ENCODE results near the gene ZSCAN1. TPM values are rescaled to one million over a fixed set of nuclear protein-coding genes. Genes with fewer than 3 reads are reported as not detected.

ZSCAN1 gene
- total RNA-seq, 1 donor from 2014 or later = not detected

DNA sequence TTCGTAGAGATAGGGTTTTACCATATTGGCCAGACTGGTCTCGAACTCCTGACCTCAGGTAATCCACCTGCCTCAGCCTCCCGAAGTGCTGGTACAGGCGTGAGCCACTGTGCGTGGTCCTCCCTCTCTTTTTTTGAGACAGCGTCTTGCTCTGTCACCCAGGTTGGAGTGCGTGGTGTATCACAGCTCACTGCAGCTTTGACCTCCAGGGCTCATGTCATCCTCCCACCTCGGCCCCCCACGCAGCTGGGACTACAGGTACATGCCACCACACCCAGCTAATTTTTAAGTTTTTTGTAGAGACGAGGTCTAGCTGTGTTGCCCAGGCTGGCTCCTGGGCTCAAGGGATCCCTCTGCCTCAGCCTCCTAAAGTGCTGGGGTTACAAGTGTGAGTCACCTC is 46.0 kb downstream of the ZSCAN1 start:
- no peak for DNase-seq (ENCODE audit: low read depth, low spot score)

DNA sequence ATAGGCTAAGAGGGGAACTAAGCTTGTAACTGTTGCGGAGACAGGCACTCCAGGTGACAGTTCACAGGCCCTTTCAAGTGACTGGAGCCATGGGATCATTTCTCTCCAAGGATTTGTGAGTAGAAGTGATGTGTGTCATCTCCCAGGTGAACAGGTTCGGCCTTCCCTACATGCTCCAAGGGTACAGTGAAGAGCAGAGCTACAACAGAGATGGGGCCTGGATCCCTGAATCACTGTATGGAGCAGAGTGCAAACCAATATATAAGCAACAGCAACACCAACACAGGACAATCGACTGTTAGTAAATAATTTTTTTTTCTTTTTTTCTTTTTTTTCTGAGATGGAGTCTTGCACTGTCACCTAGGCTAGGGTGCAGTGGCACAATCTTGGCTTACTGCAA is 49.2 kb downstream of the ZSCAN1 start:
- DNase-seq (ENCODE audit: low read depth, low spot score) = no peak

- DNase-seq (ENCODE audit: low read depth, low spot score) = no peak
These were observed 50.9 kb downstream of the ZSCAN1 start for GRCh38 chr19:58084596-58085347.

- DNase-seq (ENCODE audit: low read depth, low spot score) = no peak
These were observed 51.6 kb downstream of the ZSCAN1 start for GRCh38 chr19:58085348-58085875.

DNA sequence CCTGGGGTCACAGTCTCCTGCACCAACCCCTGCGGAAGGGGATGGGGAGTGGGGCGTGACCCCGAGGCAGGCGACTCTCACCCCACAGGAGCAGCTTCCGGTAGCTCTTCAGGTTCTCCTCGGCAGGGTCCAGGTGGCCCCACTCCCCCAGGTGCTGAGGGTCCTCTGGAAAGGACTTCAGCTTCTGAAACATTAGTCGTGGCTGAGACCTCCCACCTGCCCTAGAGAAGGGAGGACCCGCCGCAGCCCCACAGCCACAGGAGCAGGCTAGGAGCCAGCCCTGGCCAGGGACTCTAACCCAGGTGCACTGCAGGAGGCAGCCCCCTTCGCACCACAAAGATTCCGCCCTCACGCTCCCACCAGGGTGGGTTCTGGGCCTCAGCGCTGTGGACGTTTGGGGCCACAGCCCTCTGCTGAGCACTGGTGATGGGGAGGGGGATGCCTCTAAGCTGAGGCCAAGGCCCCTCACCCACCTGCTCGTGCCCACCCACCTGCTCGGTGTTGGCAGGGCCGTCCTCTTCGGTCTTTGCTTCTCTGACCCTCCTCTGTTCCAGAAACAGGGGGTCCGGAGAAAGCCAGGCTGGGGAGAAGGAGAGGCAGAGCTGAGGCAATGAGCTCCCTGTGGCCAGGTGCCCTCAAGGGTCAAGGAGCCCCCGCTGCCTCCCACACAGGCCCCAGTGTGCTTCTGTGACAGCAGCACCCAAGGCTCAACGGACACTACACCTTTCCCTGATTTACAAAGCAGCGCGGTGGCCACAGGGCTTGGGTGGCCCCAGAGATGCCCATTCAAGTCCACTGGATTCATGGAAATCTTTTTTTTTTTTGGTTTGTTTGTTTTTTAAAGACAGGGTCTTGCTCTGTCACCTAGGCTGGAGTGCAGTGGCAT is 53.2 kb downstream of the ZSCAN1 start:
- DNase-seq (ENCODE audit: low read depth, low spot score) = no peak

DNA sequence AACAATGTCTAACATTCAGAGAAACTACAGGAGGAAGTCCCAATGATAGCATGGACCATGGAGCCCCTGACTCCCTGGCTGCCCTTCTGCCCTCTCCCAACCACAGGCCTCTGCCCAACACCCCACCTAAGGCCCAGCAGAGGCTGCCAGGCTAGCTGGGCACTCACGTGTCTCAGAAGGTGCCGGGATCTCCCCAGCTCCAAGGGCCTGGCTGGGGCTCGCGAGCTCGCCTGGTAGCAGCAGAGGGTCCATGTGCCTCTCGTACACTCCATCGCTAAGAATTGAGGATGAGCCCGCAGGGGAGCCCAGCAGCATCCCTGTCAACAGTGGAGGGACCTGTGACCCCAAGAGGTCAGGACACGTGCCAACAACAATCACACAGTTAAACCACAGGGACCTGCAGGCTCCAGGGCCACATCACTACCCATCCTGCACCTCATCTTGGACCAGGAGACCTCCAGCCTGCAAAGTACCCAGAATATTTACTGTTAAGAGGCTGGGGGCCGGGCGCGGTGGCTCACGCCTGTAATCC is 54.8 kb downstream of the ZSCAN1 start:
- no peak for DNase-seq (ENCODE audit: low read depth, low spot score)

DNA sequence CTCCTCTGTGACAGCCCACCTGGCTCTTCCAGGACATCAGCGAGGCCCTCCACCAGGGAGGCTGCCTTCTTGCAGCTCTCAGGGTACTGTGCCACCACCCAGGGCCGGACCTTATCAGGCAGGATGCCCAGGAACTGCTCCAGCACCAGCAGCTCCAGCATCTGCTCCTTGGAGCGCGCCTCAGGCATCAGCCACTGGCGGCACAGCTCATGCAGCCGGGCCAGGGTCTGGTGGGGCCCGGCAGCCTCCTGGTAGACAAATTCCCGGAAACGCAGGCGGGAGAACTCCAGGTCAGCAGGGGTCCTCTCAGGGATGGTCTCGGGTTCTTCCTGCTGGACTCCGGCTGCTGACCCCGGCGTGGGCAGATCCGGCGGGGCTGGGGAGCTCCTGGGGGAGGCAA is 56.0 kb downstream of the ZSCAN1 start:
- DNase-seq (ENCODE audit: low read depth, low spot score) = no peak

DNA sequence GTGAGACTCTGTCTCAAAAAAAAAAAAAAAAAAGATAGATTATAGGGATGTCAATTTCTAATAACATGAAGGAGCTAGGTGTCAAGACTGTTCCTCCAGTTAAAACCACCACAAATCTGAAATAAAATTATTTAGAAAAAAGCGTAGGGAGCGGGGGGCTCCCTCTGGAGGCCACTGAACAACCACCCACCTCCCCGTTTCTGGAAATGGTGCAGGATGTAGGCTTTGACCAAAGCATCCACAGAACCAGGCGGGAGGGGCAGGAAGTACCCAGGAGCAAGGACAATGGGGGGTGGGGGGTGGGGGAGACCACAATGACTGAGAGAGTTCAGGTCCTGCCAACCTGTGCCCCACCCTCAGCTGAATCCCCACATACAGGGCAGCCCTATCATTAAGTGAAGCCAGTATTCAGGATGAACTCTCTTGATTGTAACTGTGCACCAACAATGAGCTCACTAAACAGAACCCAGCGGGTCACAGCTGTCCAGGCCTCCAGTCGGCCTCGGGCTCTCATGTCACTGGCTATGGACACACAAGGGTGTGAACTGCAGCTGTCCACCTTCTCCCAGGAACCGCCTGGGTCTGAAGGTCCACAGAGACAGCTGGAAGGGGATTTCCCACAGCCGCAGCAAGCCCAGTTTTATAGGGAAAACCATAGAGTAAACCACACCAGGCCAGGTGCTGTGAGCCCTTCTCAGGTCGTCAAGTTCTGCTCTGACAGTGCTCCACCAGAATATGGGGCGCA is 57.6 kb downstream of the ZSCAN1 start:
- DNase-seq (ENCODE audit: low read depth, low spot score) = no peak

DNA sequence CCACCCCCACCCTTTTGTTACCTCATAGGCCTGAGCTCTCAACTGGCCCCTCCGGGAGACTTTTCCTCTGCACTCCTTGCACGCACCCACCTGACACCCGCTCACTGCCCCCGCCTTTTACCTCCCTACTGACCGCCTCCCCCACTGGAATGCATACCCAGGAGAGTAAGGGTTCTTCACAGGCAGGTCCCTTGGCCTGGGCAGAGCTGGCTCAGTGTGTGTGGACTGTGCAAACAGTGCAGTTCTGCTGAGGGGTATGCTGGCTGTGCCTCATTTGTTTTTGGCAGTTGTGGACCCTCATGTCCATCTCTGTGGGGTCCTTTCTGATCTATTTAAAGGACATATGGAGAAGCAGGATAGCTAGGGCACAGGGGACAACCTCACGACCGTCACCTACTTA is 59.2 kb downstream of the ZSCAN1 start:
- DNase-seq (ENCODE audit: low read depth, low spot score) = no peak

DNA sequence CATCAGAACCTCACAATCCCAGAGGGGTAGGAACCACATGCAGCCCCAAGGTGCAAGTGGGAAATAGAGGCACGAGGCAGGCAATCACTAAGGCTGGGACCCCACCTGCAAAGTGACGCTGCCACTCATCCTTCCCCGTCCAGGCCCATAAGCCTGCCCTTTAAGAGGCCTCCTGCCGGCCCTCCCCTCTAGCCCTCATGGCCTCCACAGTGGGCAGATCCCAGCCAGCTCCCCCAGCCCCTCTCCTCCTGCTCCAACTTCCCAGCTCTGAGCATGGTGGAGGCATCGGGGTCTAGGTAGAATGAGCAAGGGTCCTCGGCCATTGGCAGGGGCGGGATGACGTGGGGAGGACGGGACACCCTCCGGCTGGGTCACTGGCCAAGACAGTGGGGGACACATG is 61.5 kb downstream of the ZSCAN1 start:
- DNase-seq (ENCODE audit: low read depth, low spot score) = no peak

DNA sequence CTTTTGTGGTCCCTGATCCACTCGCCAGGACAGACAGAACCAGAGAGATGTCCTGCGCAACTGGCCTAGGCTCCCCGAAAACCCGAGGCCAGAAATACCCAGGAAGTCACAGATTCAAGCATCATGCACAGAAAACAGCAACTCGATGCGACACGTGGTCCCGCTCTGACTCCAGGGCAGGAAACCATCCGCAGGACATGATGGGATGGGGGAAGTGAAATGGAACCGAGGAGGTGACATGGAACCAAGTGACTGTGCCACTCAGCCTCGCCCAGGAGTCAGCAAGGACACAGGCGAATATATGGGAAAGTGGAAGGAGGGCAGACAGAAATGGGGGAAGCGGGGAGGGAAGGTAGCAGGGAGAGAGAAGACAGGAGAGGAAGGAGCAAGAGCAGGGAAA is 63.1 kb downstream of the ZSCAN1 start:
- no peak for DNase-seq (ENCODE audit: low read depth, low spot score)

- DNase-seq (ENCODE audit: low read depth, low spot score) = no peak
These were observed 63.5 kb downstream of the ZSCAN1 start for GRCh38 chr19:58097349-58097748.

- peak; percentile 85 for DNase-seq (ENCODE audit: low read depth, low spot score)
These were observed 64.2 kb downstream of the ZSCAN1 start, which contains the start of gene ZSCAN18 for GRCh38 chr19:58097781-58098681. Gene ZSCAN18, minus strand, starts transcription at chr19:58098231. Its CDS starts 7,964 bp downstream, at chr19:58090267.

GRCh38 chr19:58098682-58098998 is 64.8 kb downstream of the ZSCAN1 start:
- no peak for DNase-seq (ENCODE audit: low read depth, low spot score)

Other genes with a start within 250 kb of the ZSCAN1 start
- gene ZNF552, start 219.1 kb upstream of the ZSCAN1 start, total RNA-seq = 5.8 and 9.2 TPM in 2 replicates
- gene ZNF587B, start 203.7 kb upstream of the ZSCAN1 start, total RNA-seq = 24.7 and 29.6 TPM in 2 replicates
- gene ZNF587, start 184.2 kb upstream of the ZSCAN1 start, total RNA-seq = 20.7 and 21.5 TPM in 2 replicates
- gene ZNF814, start 145.0 kb upstream of the ZSCAN1 start, total RNA-seq = 6.1 and 10.8 TPM in 2 replicates
- gene ZNF417, start 117.4 kb upstream of the ZSCAN1 start, total RNA-seq = 9.6 and 16.7 TPM in 2 replicates
- gene ZNF418, start 98.6 kb upstream of the ZSCAN1 start, total RNA-seq = 4.6 and 6.6 TPM in 2 replicates
- 4.4 and 5.6 TPM in 2 replicates for gene ZNF256, start 86.3 kb upstream of the ZSCAN1 start, total RNA-seq
- 0.20 TPM in 1 of 2 replicates, not detected in the other for gene C19orf18, start 59.5 kb upstream of the ZSCAN1 start, total RNA-seq
- gene ZNF606, start 31.2 kb upstream of the ZSCAN1 start, total RNA-seq = 8.3 and 12.6 TPM in 2 replicates
- gene ZNF135, start 25.3 kb downstream of the ZSCAN1 start, total RNA-seq = 0.46 and 3.2 TPM in 2 replicates
- gene ZSCAN18, start 64.2 kb downstream of the ZSCAN1 start, total RNA-seq = 19.7 and 33.3 TPM in 2 replicates
- 10.0 and 12.5 TPM in 2 replicates for gene ZNF329, start 116.8 kb downstream of the ZSCAN1 start, total RNA-seq
- gene ZNF274, start 149.0 kb downstream of the ZSCAN1 start, total RNA-seq = 19.7 and 28.6 TPM in 2 replicates
- 54.7 and 73.2 TPM in 2 replicates for gene ZNF544, start 194.9 kb downstream of the ZSCAN1 start, total RNA-seq
- 3.7 and 3.8 TPM in 2 replicates for gene ZNF8, start 244.9 kb downstream of the ZSCAN1 start, total RNA-seq

Measured in pulmonary artery endothelial cell (primary cell).